NCI-H446 (cell line): Measurements from ENCODE around the gene HTR3E.

Experiments
- DNase-seq, 2 experiments: peaks; one replicate each; lab custom pipeline; 2025; lab: John Stamatoyannopoulos, UW

HTR3E gene

DNA sequence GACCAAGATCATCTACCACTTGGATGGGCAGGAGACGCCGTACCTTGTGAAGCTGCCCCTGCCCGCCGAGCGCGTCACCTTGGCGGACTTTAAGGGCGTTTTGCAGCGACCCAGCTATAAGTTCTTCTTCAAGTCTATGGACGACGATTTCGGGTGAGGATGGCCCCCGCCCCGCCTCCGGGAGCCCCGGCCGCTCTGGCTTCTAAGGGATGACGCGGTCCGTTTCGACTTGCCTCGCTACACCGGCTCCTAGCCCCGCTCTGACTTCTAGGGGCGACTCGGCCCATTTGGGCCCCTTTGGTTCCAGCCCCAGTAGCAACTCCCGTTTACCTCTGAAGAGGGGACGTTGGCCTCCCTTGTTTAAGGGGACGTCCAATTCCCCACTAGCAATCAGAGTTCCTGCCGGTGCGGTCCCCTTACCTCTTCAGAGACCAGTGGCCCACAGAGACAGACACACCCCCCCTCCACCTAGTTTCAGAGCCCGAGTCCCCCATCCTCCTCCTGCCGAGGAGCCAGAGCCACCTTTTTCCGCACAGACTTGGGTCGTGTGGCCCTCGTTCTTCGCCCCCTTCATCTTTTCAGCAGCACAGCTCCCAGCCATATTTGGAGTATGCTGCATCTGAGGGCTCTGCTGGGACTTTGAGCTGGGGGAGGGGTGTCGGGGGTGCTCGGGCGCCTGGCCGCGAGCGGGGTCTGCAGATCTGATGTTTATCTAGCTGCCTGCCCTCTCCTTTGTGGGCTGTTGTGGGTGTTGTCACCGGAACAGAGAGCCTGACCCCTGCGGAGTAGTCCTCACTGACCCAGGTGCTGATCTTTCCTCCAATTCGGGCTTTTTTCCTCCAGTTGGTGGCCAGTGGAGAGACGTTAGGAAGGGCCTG, 59.0 kb downstream of the HTR3E start:
- DNase-seq, result no peak

DNA sequence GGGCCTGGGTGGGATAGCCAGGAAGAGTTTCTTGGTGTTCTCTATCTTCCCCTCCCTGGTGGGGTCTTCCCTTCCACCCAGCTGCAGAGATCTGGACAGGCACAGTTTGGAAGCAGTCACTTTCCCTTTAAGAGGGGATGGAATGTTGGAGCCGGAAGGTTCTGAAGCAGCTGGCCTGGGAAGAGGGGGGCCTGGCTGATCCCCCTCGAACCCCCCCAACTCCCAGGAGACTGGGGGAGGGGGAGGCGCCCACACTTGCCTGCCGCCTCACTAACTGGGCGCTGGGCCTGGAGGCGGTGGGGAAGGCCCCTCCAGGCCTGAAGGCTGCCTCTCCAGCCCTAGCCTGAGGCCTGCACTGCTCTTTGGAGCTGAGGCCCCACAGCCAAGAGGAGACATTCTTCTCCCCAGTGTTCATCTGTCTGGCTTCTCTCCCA, 59.7 kb downstream of the HTR3E start:
- peak in 1 of 2 experiments; percentile 39 for DNase-seq
